GM12873 (cell line): ENCODE measurements around the gene FBXL7.

Source experiments
- TF ChIP-seq, protein P1 (sequence below): IDR thresholded peaks from 2 replicates; pipeline ENCODE4 v1.5.1; 2012; ENCODE audit warnings: low read depth, mild to moderate bottlenecking, moderate library complexity, low read length, control low read depth; ENCODE audit not compliant: insufficient read depth; ENCODE audit errors: missing control alignments

The FBXL7 gene

GRCh38 chr5:15538516-15538915 is 38.5 kb downstream of the FBXL7 start:
- TF ChIP-seq, protein P1, sequence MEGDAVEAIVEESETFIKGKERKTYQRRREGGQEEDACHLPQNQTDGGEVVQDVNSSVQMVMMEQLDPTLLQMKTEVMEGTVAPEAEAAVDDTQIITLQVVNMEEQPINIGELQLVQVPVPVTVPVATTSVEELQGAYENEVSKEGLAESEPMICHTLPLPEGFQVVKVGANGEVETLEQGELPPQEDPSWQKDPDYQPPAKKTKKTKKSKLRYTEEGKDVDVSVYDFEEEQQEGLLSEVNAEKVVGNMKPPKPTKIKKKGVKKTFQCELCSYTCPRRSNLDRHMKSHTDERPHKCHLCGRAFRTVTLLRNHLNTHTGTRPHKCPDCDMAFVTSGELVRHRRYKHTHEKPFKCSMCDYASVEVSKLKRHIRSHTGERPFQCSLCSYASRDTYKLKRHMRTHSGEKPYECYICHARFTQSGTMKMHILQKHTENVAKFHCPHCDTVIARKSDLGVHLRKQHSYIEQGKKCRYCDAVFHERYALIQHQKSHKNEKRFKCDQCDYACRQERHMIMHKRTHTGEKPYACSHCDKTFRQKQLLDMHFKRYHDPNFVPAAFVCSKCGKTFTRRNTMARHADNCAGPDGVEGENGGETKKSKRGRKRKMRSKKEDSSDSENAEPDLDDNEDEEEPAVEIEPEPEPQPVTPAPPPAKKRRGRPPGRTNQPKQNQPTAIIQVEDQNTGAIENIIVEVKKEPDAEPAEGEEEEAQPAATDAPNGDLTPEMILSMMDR: no peak

GRCh38 chr5:15539951-15540350 is 40.0 kb downstream of the FBXL7 start:
- TF ChIP-seq, protein P1: no peak

DNA sequence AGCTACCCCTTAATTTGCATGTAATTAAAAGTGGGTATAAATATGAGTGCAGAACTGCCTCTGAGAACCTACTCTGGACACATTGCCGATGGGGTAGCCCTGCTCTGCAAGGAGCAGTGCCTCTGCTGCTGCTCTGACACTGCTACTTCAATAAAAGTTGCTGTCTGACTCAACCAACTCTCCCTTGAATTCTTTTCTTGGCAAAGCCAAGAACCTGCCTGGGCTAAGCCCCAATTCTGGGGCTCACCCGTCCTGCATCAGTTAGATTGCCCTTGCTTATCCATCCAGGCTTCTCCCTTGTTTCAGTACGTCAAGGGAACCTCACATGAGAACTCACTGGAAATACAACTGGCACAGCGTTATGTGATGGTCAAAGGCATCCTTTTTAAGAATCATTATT is 44.1 kb downstream of the FBXL7 start:
- TF ChIP-seq, protein P1: no peak

- TF ChIP-seq, protein P1: no peak
These were observed 45.1 kb downstream of the FBXL7 start for GRCh38 chr5:15545082-15545481.

- TF ChIP-seq, protein P1: no peak
These were observed 47.4 kb downstream of the FBXL7 start for GRCh38 chr5:15547261-15547839.

DNA sequence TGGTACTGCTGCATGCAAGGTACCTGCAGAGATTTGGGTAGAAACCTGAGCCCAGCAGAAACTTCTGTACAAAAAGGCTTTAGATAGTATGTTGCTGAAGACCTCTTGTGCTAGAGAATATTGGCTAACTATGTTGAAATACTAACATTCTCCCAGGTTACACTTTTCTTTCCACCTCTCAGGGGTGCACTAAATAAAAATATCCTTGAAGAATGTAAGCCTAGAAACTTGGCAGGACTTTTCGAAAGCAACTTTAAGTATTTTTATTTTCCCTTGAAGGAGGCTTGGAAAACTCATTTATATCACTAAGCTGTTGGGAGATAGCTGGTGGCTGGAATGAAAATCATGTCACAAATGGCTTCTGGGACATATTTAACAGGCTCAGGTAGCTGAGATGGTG is 50.0 kb downstream of the FBXL7 start:
- TF ChIP-seq, protein P1: no peak

GRCh38 chr5:15550502-15551112 is 50.6 kb downstream of the FBXL7 start:
- TF ChIP-seq, protein P1: no peak
